NT2/D1 (cell line): Measurements from ENCODE around the gene GOLT1A.

Experiments
- SUZ12 ChIP-seq: IDR thresholded peaks from 2 replicates; pipeline ENCODE4 v1.6.1; 2011; ENCODE audit not compliant: insufficient read length, insufficient read depth; ENCODE audit errors: extremely low read depth
- YY1 ChIP-seq: IDR thresholded peaks from 2 replicates; pipeline ENCODE4 v1.6.1; 2011; ENCODE audit not compliant: insufficient read length, insufficient read depth
- ZNF274 ChIP-seq: IDR thresholded peaks from 2 replicates; pipeline ENCODE4 v1.6.1; 2011; ENCODE audit warnings: mild to moderate bottlenecking, low read depth, low read length

DNA sequence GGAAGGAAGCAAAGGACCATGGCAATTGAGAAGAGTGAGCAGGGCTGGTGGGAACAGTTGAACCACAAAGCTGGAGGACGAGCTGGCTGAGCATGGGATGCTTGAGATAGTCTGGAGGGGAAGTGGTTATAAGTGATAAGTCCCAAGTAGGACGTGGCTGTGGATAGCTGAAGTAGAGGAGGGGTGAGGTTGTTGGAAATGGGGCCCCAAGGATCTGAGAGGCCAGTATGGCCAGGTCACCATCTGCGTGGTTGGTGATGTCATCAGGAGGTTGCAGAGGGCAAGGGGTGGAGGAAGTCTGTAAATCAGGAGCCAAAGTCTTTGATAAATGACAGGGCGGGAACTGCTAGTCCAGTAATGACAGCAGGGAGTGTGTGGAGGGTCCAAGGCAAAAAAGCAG lies 36.7 kb downstream of the GOLT1A start:
- no peak for TF ChIP-seq ZNF274
- TF ChIP-seq YY1 = no peak
- no peak for TF ChIP-seq SUZ12
